Upper lobe of right lung (tissue), 1 donor: ENCODE results near the gene CDH23. TPM values are rescaled to one million over a fixed set of nuclear protein-coding genes. Genes with fewer than 3 reads are reported as not detected.
A peak's percentile ranks its signal among the peaks of the same experiment; 100 is the strongest.

Experiments
- ATAC-seq: fragments of 200-7000 bp; cut with Tn5 transposase; one replicate; pipeline ENCODE4 v1.9.1; 2020; ENCODE audit warnings: mild to moderate bottlenecking, moderate library complexity
- DNase-seq: peaks from one replicate; pipeline ENCODE4 v3.0.0-alpha.2; 2020
- H3K27ac ChIP-seq: fragments of 200-600 bp; one replicate; pipeline ENCODE4 v1.8.0; 2022
- H3K27me3 ChIP-seq: fragments of 200-600 bp; one replicate; pipeline ENCODE4 v1.8.0; 2022; ENCODE audit warnings: mild to moderate bottlenecking
- H3K36me3 ChIP-seq: fragments of 200-600 bp; one replicate; pipeline ENCODE4 v1.8.0; 2022
- H3K4me1 ChIP-seq: fragments of 200-600 bp; one replicate; pipeline ENCODE4 v1.8.0; 2022
- H3K4me3 ChIP-seq: fragments of 200-600 bp; one replicate; pipeline ENCODE4 v1.8.0; 2022; ENCODE audit warnings: mild to moderate bottlenecking
- H3K9me3 ChIP-seq: fragments of 200-600 bp; one replicate; pipeline ENCODE4 v1.8.0; 2022
- CTCF ChIP-seq: fragments of 200-600 bp; IDR thresholded peaks from one replicate; pipeline ENCODE4 v1.8.0; 2022; ENCODE audit warnings: antibody characterized with exemption
- intact Hi-C: fragments of 100-400 bp; cut with DNase I; formaldehyde crosslinking; loops from one replicate; pipeline ENCODE4 v1.11.0; 2022
- total RNA-seq: library from RNA; stranded (reverse); fragmentation: NEBNext Ultra II Directional; extraction: Animal tissue kit (Norgen Biotek cat#: 25700); gene quantifications from one replicate; pipeline ENCODE4 v1.2.1, GENCODE V29; 2021
- donor health status: DM: no; HTN: yes; CAD: no; lungs with severe emphysema.

CDH23 gene
- total RNA-seq, 1 donor from 2014 or later, result 10.9 TPM

- H3K36me3 ChIP-seq, result no peaks in the 10 kb centered on the region
- no peaks in the 10 kb centered on the region for H3K27me3 ChIP-seq
- no peak for TF ChIP-seq CTCF
- no peaks in the 10 kb centered on the region for H3K9me3 ChIP-seq
- no peak for ATAC-seq
- intact Hi-C loops, result no loop called here
- DNase-seq, result no peak
- H3K4me1 ChIP-seq, result peaks cover 22% of the 10 kb centered on the region
- H3K27ac ChIP-seq, result no peak overlapping the region
- no peak overlapping the region for H3K4me3 ChIP-seq
Measured at GRCh38 chr10:71690094-71690720, 293.5 kb downstream of the CDH23 start.

GRCh38 chr10:71691405-71691804 lies 294.7 kb downstream of the CDH23 start:
- intact Hi-C loops, result no loop called here
- H3K9me3 ChIP-seq, result no peaks in the 10 kb centered on the region
- DNase-seq (no peak), ATAC-seq (no peak)
- H3K4me1 ChIP-seq, result peaks cover 23% of the 10 kb centered on the region
- H3K27ac ChIP-seq, result no peak overlapping the region
- H3K4me3 ChIP-seq, result no peak overlapping the region
- no peaks in the 10 kb centered on the region for H3K36me3 ChIP-seq
- TF ChIP-seq CTCF, result no peak
- H3K27me3 ChIP-seq, result no peaks in the 10 kb centered on the region

- Histone ChIP-seq H3K4me1 (peaks cover 26% of the 10 kb centered on the region), H3K27me3 (no peaks in the 10 kb centered on the region), H3K36me3 (no peaks in the 10 kb centered on the region), H3K9me3 (no peaks in the 10 kb centered on the region), H3K27ac (no peak overlapping the region), H3K4me3 (no peak overlapping the region)
- DNase-seq, result no peak
- no peak for ATAC-seq
- intact Hi-C loops, result no loop called here
- TF ChIP-seq CTCF, result no peak
Measured at GRCh38 chr10:71692598-71693306, 296.0 kb downstream of the CDH23 start.

- no peak for DNase-seq
Measured at GRCh38 chr10:71693377-71693776, 296.7 kb downstream of the CDH23 start.

GRCh38 chr10:71694039-71694501 lies 297.4 kb downstream of the CDH23 start:
- no peaks in the 10 kb centered on the region for H3K27me3 ChIP-seq
- DNase-seq (no peak), ATAC-seq (no peak)
- no peak for TF ChIP-seq CTCF
- H3K36me3 ChIP-seq, result no peaks in the 10 kb centered on the region
- intact Hi-C loops, result no loop called here
- peak overlapping the region; percentile 70 for H3K27ac ChIP-seq
- no peak overlapping the region for H3K4me3 ChIP-seq
- H3K9me3 ChIP-seq, result no peaks in the 10 kb centered on the region
- peaks cover 26% of the 10 kb centered on the region for H3K4me1 ChIP-seq

More at GRCh38 chr10:71693377-71693776, 296.7 kb downstream of the CDH23 start:
- peak overlapping the region; percentile 70 for H3K27ac ChIP-seq
- no peak overlapping the region for H3K4me3 ChIP-seq
- no peaks in the 10 kb centered on the region for H3K27me3 ChIP-seq
- H3K36me3 ChIP-seq, result no peaks in the 10 kb centered on the region
- peaks cover 26% of the 10 kb centered on the region for H3K4me1 ChIP-seq
- H3K9me3 ChIP-seq, result no peaks in the 10 kb centered on the region
- intact Hi-C loops, result no loop called here
- TF ChIP-seq CTCF, result no peak
- ATAC-seq, result no peak
